HFF-Myc (cell line): ENCODE measurements around the gene JSRP1.

ENCODE experiments used
- DNase-seq: peaks from one replicate; pipeline ENCODE4 v3.0.0-alpha.2; 2011; ENCODE audit warnings: low read depth; ENCODE audit errors: extremely low read depth
- H3K4me3 ChIP-seq: replicated peaks from 2 replicates; pipeline ENCODE4 v1.5.1; 2011; ENCODE audit warnings: low read depth, mild to moderate bottlenecking, control low read depth, low read length
- CTCF ChIP-seq: IDR thresholded peaks from 2 replicates; pipeline ENCODE4 v1.5.1; 2012; ENCODE audit warnings: mild to moderate bottlenecking, low read depth, low read length, control low read depth; ENCODE audit errors: missing control alignments

JSRP1 gene

GRCh38 chr19:2229103-2230032 is 26.8 kb downstream of the JSRP1 start:
- no peak for TF ChIP-seq CTCF
- no peak for DNase-seq
- H3K4me3 ChIP-seq: no peak overlapping the region

GRCh38 chr19:2228157-2229030 is 27.8 kb downstream of the JSRP1 start:
- no peak overlapping the region for H3K4me3 ChIP-seq
- TF ChIP-seq CTCF: no peak
- DNase-seq: no peak

- DNase-seq: no peak
- H3K4me3 ChIP-seq: no peak overlapping the region
- TF ChIP-seq CTCF: no peak
Observed at GRCh38 chr19:2227415-2228156, 28.6 kb downstream of the JSRP1 start.

- no peak for DNase-seq
- no peak for TF ChIP-seq CTCF
- H3K4me3 ChIP-seq: no peak overlapping the region
Observed at GRCh38 chr19:2226840-2227360, 29.3 kb downstream of the JSRP1 start.

- no peak overlapping the region for H3K4me3 ChIP-seq
- no peak for DNase-seq
- TF ChIP-seq CTCF: no peak
Observed at GRCh38 chr19:2226051-2226839, 30.0 kb downstream of the JSRP1 start.
